Stomach (tissue), 9 donors: ENCODE results near the gene PPP1R9B. TPM values are rescaled to one million over a fixed set of nuclear protein-coding genes. Genes with fewer than 3 reads are reported as not detected.

Experiments used
- DNase-seq, 2 donors: peaks; one replicate each; pipeline versions ENCODE4 v3.0.0 to v3.0.0-alpha.2; 2013 to 2019
- H3K27ac ChIP-seq, 5 donors: fragments of 200-600 bp in 4 of 5; sonication (generic) in 4 of 5; one replicate each; pipeline ENCODE4 v1.5.1; 2013 to 2019; ENCODE audit warnings: mild to moderate bottlenecking in 1 of 5, moderate library complexity in 1 of 5
- H3K27me3 ChIP-seq, 3 donors: fragments of 200-600 bp; sonication (generic); one replicate each; pipeline ENCODE4 v1.5.1; 2017 to 2019; ENCODE audit warnings: mixed run types in 1 of 3
- H3K36me3 ChIP-seq, 4 donors: fragments of 200-600 bp; sonication (generic); 1 replicate in 3 of 4; 2 replicates in 1 of 4; pipeline ENCODE4 v1.5.1; 2016 to 2019
- H3K4me1 ChIP-seq, 4 donors: fragments of 200-600 bp; sonication (generic); one replicate each; pipeline ENCODE4 v1.5.1; 2016 to 2019
- H3K4me3 ChIP-seq, 4 donors: fragments of 200-600 bp; sonication (generic) in 3 of 4; one replicate each; pipeline ENCODE4 v1.5.1; 2016 to 2019; ENCODE audit warnings: mild to moderate bottlenecking in 1 of 4
- H3K9me3 ChIP-seq, 4 donors: fragments of 200-600 bp; sonication (generic); one replicate each; pipeline ENCODE4 v1.5.1; 2016 to 2019
- CTCF ChIP-seq, 7 experiments: fragments of 450-650 bp in 4 of 7; fragments of 200-600 bp in 3 of 7; sonication (generic) in 3 of 7; IDR thresholded peaks; one replicate each; pipeline ENCODE4 v1.5.1; 2016 to 2019; ENCODE audit warnings: antibody characterized with exemption in 7 of 7, control low read depth in 2 of 7, mild to moderate bottlenecking in 1 of 7
- EP300 ChIP-seq: sonication (generic); formaldehyde crosslinking; IDR thresholded peaks from one replicate; pipeline ENCODE4 v1.6.1; 2017; ENCODE audit warnings: antibody characterized with exemption
- POLR2A ChIP-seq, 4 donors: fragments of 450-650 bp; IDR thresholded peaks; one replicate each; pipeline ENCODE4 v1.6.1; 2016; ENCODE audit warnings: antibody characterized with exemption in 4 of 4, control low read depth in 2 of 4, mild to moderate bottlenecking in 1 of 4, moderate library complexity in 1 of 4
- POLR2AphosphoS5 ChIP-seq, 3 donors: sonication (generic); formaldehyde crosslinking; IDR thresholded peaks; one replicate each; pipeline ENCODE4 v1.6.1; 2016; ENCODE audit warnings: antibody characterized with exemption in 3 of 3
- WGBS, 5 donors: extraction: QIAGEN DNeasy Blood & Tissue Kit in 3 of 5; methylation state at CpG; one replicate each; pipeline versions ENCODE4 v1.1.5 to v1.1.7; 2013 to 2018; 5-methylcytosine and 5-hydroxymethylcytosine counted together
- intact Hi-C: fragments of 100-400 bp; cut with DNase I; formaldehyde crosslinking; loops from one replicate; pipeline ENCODE4 v1.15.1; 2023; ENCODE audit warnings: low total_unique reads
- polyA plus RNA-seq, 3 donors: library from polyadenylated mRNA; stranded (reverse); fragments of 200-250 nt; gene quantifications; one replicate each; pipeline ENCODE4 v1.2.3, GENCODE V29; 2013
- total RNA-seq, 5 donors: library from RNA; depleted of rRNA; stranded (reverse); fragments of >200 nt; gene quantifications; one replicate each; pipeline versions ENCODE4 v1.1.0 to v1.2.3, GENCODE V29; 2014 to 2016
- donor health status: healthy with polysubstance abuse.
- donor health status: Bipolar disorder and iron deficiency.
- donor health status: healthy.

The PPP1R9B gene
- total and polyA plus RNA-seq, 8 donors, result 11.6 to 64.2 (median 18.9) TPM

GRCh38 chr17:50180111-50180510 lies 29.6 kb upstream of the PPP1R9B start:
- DNase-seq, result no peak
- intact Hi-C loops, result no loop called here
- TF ChIP-seq EP300 (no peak), CTCF (IDR thresholded peaks at IDR 0.05) (no peak), POLR2AphosphoS5 (IDR thresholded peaks at IDR 0.05) (no peak), POLR2A (IDR thresholded peaks at IDR 0.05) (no peak)
- H3K27me3 ChIP-seq, result no peaks in the 10 kb centered on the region
- H3K4me1 ChIP-seq, result peaks cover 36 to 61% (median 50%) of the 10 kb centered on the region in 4 donors
- H3K36me3 ChIP-seq, result peaks cover 0 to 6% (median 4%) of the 10 kb centered on the region in 4 donors
- H3K9me3 ChIP-seq, result no peaks in the 10 kb centered on the region
- H3K27ac ChIP-seq, result peak overlapping the region in 1 of 5 donors; percentile 85
- no peak overlapping the region for H3K4me3 ChIP-seq
- WGBS, 5 donors, result 92 to 99% (median 95%) methylated on average over 4 of the region's 4 CpGs

GRCh38 chr17:50177983-50178834 lies 27.7 kb upstream of the PPP1R9B start:
- TF ChIP-seq POLR2A (IDR thresholded peaks at IDR 0.05) (no peak), POLR2AphosphoS5 (IDR thresholded peaks at IDR 0.05) (peak in 2 of 3 donors; percentile 10 to 54), EP300 (no peak), CTCF (IDR thresholded peaks at IDR 0.05) (peak in 5 of 7 experiments; percentile 29 to 64 (median 51))
- Histone ChIP-seq H3K36me3 (no peaks in the 10 kb centered on the region), H3K27ac (peak overlapping the region; percentile 48 to 85 (median 76)), H3K27me3 (no peaks in the 10 kb centered on the region), H3K4me3 (peak overlapping the region in 2 of 4 donors; percentile 9 to 23), H3K9me3 (no peaks in the 10 kb centered on the region), H3K4me1 (peaks cover 32 to 59% (median 35%) of the 10 kb centered on the region in 4 donors)
- WGBS, 5 donors, result 7 to 11% (median 8%) methylated on average over 17 to 22 of the region's 22 CpGs
- peak; percentile 79 to 92 for DNase-seq
- intact Hi-C loops, result no loop called here

GRCh38 chr17:50177476-50177875 lies 27.0 kb upstream of the PPP1R9B start:
- H3K36me3 ChIP-seq, result no peaks in the 10 kb centered on the region
- H3K9me3 ChIP-seq, result no peaks in the 10 kb centered on the region
- TF ChIP-seq POLR2AphosphoS5 (IDR thresholded peaks at IDR 0.05) (no peak), CTCF (IDR thresholded peaks at IDR 0.05) (no peak)
- 78 to 88% (median 86%) methylated on average over 8 to 10 of the region's 10 CpGs for WGBS, 5 donors
- DNase-seq, result no peak
- H3K4me3 ChIP-seq, result no peak overlapping the region
- no peaks in the 10 kb centered on the region for H3K27me3 ChIP-seq
- intact Hi-C loops, result no loop called here
- peaks cover 32 to 60% (median 35%) of the 10 kb centered on the region in 4 donors for H3K4me1 ChIP-seq
- peak overlapping the region; percentile 48 to 85 (median 76) for H3K27ac ChIP-seq

GRCh38 chr17:50176559-50177357 lies 26.3 kb upstream of the PPP1R9B start:
- no peak for DNase-seq
- TF ChIP-seq POLR2A (IDR thresholded peaks at IDR 0.05), result no peak
- no peak for TF ChIP-seq EP300
- no peak for TF ChIP-seq POLR2AphosphoS5 (IDR thresholded peaks at IDR 0.05)
- TF ChIP-seq CTCF (IDR thresholded peaks at IDR 0.05), result no peak
- no peak overlapping the region for H3K4me3 ChIP-seq
- peaks cover 32 to 60% (median 35%) of the 10 kb centered on the region in 4 donors for H3K4me1 ChIP-seq
- no peaks in the 10 kb centered on the region for H3K9me3 ChIP-seq
- WGBS, 5 donors, result 84 to 94% (median 89%) methylated on average over 18 to 20 of the region's 20 CpGs
- no peaks in the 10 kb centered on the region for H3K27me3 ChIP-seq
- H3K36me3 ChIP-seq, result no peaks in the 10 kb centered on the region
- H3K27ac ChIP-seq, result peak overlapping the region in 4 of 5 donors; percentile 69 to 85 (median 78)
- intact Hi-C loops, result no loop called here
